T1000 (cell line): Measurements from ENCODE around the gene IGFALS.

Experiments
- DNase-seq: peaks from one replicate; lab custom pipeline; 2025; ENCODE audit warnings: mixed read lengths; lab: John Stamatoyannopoulos, UW

Gene IGFALS

DNA sequence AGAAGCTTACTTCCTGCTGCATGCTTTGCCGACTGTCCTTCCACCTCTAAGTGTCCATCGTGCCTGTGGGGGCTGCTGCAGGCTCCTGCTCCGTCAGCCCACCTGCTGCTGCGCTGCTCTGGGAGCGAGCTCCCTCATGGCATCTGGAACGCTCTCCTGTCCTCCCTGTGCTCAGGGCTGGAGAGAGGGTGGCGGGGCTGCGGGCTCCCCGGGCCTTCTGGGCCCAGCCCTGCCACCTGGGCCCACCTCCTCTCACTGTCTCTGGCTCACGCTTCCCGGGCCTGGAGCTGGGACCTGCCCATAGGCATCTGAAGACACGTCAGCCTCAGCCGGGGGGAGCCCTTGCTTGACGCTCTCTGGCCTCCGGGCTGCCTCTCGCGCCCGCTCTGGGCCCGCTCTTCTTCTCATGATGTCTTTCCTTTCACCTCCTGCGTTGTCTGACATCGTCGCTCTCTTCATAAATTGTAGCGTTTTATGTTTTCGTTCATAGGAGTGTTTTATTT lies 49.1 kb downstream of the IGFALS start:
- DNase-seq: no peak

DNA sequence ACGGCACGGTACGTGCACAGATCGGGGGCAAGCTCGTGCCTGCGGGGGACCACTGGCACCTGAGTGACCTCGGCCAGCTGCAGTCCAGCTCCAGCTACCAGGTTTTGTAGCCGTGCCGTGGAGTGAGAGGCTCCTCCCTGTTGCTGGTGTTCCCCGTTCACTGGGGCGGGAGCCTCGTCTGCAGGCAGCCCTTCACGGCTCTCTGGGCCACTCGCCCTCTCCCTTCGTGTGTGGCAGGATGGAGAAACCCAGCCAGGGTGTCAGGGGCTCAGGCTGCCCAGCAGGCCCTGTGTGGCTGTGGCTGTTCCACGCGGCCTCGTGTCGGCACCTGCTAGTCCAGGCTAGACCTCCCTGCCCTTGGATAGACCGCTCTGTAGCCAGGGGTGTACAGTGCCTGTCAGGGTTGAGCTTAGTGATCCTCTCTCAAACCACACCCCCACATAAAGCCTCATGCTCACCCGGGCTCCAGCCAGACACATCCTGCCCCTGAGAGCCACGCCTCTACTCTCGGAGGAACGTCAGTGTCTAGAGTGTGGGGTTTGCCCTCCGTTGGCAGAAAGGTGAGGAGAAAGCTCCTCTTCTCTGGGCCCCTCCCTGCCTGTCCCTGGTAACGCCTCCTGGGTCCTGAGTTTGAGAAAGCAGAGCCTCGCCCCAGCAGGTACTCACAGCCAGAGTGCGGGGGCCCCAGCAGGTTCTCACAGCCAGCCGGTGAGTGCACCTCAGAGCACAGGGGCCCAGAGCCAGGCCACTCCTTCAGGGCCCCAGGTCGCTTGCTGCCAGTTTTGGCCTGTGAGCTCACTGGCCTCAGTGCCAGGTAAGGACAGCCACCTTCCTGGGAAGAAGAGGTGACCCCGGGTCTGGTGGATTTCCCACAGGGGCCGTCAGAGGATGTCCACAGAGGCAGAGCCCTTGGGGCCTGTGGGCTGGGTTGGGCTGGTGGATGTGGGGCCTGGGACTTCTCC lies 49.8 kb downstream of the IGFALS start:
- DNase-seq: no peak

DNA sequence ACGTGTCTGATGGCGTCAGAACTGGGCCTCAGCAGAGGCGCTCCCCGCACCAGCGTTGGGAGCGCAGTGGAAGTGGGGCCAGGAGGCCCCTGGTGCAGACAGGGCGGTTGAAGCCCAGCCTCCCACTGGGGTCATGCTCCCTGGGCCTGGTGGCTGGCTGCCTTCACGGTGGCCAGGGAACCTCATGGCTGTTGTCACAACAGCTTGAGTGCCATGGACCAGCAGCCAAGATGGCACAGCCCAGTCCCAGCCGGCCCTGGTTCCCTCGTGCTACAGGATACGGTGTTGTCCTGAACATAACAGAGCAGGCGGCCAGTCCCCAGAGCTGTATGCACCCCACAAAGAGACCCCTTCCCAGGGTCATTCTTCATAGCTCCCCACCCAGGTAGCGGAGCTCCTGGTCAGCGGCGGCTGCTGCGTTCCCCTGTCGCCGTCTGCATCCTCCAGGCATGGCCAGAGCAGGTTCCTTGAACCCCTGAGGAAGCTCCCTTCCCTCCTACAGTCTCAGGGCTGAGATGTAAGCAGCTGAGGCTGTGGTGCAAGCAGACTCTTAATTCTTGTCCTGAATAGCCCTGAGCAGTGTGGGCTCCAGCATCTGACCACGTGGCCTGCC lies 51.8 kb downstream of the IGFALS start:
- DNase-seq: no peak

DNA sequence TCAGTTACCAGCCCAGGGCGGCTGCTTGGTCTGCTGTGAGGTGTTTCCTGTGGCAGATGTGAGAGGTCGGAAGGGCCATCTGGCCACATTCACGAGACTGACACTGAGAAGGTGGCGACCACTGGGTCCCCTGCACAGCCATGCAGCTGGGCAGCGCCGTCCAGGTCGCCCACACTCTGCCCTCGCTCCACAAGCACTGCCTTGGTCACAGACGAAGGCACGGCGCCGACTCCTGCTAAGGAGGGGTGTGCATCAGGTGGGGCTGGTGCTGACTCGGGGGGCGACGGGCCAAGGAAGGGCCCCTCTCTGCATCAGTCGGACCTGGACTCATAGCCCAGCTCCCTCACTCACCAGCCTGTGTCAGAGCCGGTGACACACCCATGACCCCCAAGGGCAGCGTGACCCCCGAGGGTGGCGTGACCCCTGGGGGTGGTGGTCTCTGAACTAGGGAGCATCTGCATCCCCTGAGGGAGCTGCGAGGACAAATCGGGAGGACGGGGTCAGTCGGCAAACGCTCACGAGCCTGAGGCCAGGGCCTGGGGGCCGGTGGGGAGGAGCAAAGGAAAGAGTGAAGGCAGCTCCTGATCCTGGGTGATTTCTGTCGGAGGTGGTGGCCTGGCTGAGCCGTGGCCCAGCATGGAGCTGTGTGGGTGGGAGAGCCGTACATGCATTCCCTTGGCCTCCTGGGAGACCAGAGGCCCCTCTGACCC lies 52.6 kb downstream of the IGFALS start:
- no peak for DNase-seq
